GM12801 (cell line): ENCODE results near the gene FAR2.

Experiments used
- CTCF ChIP-seq: IDR thresholded peaks from one replicate; pipeline ENCODE4 v1.5.1; 2011; ENCODE audit warnings: control low read depth; ENCODE audit not compliant: insufficient read length; ENCODE audit errors: extremely low read depth

FAR2 gene

DNA sequence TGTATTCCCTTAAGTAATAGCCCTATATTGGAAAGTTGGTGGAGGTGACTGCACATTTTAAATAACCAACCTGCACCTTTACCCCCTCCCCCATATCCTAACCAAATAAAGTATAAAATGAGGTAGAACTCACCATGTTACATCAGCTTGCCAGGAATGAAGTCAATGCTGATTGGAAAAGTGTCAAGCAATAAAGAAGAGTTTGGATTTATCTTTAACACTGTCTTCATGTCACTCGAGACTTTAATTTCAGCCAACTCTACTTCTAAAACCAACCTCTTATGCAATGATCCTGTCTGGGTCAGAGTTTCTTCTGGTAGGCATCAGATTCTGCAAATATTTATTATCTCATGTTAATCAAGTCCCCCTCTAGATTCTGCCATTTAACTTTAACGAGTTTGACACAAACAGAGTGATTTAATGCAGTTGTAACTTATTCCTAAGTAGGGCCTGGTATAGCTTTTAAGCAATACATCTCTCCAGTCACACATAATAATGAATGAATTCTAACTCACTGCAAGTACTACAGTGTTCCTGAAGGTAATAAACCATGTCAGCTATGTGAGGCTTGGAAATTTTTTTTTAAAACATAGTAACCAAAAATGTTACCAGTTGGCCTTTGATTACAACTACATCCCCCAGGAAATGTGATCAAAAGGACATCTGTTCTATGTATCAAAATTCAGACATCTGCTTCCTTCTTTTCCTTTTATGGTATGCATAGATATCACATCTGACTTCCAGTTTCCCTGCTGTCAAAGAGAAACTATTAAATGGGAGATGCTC, 133.1 kb downstream of the FAR2 start:
- no peak for TF ChIP-seq CTCF

GRCh38 chr12:29283969-29284700, 135.1 kb downstream of the FAR2 start:
- TF ChIP-seq CTCF = no peak

- TF ChIP-seq CTCF = no peak
Observed at GRCh38 chr12:29286081-29286790, 137.2 kb downstream of the FAR2 start.

GRCh38 chr12:29287622-29288021, 138.5 kb downstream of the FAR2 start:
- TF ChIP-seq CTCF = no peak

DNA sequence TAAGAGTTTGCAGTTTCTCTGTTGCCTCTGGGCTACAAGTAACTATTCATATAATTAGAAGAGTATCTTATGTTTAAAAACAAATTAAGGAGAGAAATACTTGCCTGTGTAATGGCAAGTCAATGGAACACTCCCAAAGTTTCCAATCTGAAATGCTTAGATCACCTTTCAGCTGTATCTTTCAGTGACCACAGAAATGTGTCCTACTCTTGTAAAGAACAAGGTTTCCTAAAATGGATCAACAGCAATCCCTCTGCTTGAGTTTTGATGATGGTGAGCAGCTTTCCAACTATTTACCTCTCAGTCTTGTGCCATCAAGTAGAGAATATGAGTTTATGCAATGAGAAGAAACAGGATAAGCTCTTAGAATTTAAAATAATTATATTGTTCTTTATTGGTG, 139.0 kb downstream of the FAR2 start:
- TF ChIP-seq CTCF = no peak

GRCh38 chr12:29291226-29291625, 142.1 kb downstream of the FAR2 start:
- TF ChIP-seq CTCF = no peak

GRCh38 chr12:29299633-29300032, 150.6 kb downstream of the FAR2 start:
- no peak for TF ChIP-seq CTCF
